Choroid plexus epithelial cell (primary cell): ENCODE results near the gene GSG1L.

Experiments used
- DNase-seq: peaks from one replicate; pipeline ENCODE4 v3.0.0-alpha.2; 2010; ENCODE audit warnings: low read depth
- H3K4me3 ChIP-seq: 2 replicates; pipeline ENCODE4 v1.5.1; 2011; ENCODE audit warnings: low read depth, mild to moderate bottlenecking, control low read depth, low read length, moderate library complexity
- TF ChIP-seq, protein P1 (sequence below): conservative IDR thresholded peaks from 2 replicates; pipeline ENCODE4 v1.5.1; 2011; ENCODE audit warnings: low read depth, mild to moderate bottlenecking, control low read depth, inconsistent platforms, low read length, moderate library complexity

The GSG1L gene

DNA sequence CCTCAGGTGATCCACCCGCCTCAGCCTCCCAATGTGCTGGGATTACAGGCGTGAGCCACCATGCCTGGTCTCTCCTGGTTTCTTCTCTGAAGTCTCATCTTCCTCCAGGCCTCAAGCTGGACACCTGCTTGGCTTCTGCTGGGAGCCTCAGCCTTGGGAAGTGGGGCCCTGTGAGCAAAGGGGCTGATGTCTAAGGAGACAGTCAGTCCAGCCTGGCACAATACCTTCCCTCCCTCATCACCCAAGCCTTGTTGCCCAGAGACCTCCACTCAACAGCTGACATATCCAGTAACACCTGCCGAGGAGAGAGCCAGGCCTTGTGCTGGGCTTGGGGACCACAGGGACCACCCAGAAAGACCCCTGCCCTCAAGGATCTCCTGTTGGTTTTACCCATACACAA is 251.6 kb downstream of the GSG1L start:
- TF ChIP-seq, protein P1, sequence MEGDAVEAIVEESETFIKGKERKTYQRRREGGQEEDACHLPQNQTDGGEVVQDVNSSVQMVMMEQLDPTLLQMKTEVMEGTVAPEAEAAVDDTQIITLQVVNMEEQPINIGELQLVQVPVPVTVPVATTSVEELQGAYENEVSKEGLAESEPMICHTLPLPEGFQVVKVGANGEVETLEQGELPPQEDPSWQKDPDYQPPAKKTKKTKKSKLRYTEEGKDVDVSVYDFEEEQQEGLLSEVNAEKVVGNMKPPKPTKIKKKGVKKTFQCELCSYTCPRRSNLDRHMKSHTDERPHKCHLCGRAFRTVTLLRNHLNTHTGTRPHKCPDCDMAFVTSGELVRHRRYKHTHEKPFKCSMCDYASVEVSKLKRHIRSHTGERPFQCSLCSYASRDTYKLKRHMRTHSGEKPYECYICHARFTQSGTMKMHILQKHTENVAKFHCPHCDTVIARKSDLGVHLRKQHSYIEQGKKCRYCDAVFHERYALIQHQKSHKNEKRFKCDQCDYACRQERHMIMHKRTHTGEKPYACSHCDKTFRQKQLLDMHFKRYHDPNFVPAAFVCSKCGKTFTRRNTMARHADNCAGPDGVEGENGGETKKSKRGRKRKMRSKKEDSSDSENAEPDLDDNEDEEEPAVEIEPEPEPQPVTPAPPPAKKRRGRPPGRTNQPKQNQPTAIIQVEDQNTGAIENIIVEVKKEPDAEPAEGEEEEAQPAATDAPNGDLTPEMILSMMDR, result no peak
- DNase-seq, result no peak
- H3K4me3 ChIP-seq, result no peak overlapping the region

DNA sequence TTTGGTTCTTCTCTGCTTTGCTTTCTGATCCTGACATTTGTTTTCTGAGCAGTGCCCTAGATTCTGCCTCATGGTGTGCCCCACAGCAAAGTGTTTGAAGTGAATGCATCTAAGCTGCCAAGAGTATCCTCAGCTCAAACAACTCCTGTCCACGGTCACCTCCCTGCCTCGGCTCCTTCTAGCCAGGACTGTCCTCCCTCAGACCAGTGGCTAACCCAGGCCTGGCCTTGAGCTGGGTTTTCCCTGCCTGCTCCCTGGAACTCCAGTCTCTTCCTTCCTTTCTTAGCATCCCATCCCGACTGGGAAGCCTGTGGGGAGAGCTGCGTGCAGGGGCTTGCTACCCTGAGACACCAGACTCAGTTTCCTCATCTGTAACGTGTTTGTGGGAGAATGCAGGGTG is 256.5 kb downstream of the GSG1L start:
- no peak overlapping the region for H3K4me3 ChIP-seq
- DNase-seq, result no peak
- TF ChIP-seq, protein P1, result no peak

DNA sequence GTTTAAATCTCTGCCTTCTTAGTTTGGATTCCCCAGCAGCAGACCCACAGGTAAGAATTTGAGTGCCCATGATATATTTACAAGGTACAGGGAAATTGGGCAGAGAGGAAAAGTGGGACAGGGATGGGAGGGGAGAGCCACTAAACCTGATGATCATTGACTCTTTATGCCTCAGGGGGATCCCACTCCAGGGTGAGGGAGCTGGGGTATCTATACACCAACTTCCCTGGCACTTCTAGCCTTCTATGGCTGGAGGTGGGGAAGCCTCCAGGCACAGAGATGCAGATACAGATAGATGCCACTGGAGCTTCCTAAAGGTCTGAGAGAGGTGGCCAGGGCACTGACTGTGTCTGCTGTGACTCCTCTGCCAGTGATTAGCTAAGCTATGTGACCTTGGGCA is 257.1 kb downstream of the GSG1L start:
- TF ChIP-seq, protein P1, result no peak
- DNase-seq, result no peak

DNA sequence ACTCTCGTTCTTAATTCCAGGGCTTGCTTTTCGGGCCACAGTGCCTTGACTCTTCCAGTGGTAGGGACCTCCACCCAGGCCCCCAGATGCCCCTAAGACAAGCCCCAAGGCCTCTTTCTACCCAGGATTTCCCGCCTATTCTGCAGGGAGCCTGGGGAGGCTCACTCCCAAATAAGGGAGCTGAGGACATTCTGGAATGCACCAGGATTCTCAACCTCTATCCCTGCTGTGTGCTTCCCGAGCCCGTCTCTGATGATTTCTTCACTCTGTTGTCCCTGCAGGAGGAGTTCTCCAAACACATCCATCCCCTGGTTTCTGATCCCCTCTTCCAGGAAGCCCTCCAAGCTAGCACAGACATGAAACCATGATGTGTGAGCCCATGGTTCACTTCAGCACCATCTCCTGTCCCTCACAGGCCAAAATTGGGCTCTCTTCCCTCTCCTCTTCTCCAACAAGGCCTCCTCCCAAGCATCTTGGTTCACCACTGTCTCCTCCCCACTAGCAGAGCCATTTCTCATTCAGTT is 257.6 kb downstream of the GSG1L start:
- TF ChIP-seq, protein P1, result no peak
- no peak overlapping the region for H3K4me3 ChIP-seq
- DNase-seq, result no peak

More for the DNA sequence above, 257.1 kb downstream of the GSG1L start:
- no peak overlapping the region for H3K4me3 ChIP-seq

DNA sequence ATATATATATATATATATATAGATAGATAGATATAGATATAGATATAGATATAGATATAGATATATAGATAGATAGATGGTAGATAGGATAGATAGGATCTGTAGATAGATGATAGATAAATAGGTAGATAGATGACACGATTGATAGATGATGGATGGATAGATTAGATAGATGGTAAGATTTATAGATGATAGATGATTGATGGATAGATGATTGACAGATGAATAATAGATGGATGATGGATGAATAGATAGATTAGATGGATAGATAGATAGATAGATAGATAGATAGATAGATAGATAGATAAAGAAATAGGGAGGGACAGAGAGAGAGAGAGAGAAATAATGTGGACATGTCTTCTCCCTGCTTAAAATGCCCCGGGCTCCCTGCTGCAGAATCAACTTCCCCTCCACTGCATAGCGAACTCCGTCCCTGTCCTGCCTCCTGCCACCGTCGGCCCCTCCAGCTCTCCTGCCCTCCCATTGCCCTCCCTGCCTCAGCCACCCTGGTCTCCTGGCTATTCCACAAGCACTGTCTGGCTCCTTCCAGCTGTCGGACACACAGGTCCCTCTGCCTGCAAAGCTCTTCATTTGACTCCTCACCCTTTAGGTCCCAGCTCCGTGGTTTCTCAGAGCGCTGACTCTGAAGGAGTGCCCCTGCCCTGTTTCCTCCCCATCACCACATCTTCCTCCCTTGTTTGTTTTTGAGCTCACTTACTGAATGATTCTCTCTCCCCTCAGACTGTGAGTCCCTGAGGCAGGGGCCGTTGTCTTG is 259.6 kb downstream of the GSG1L start:
- TF ChIP-seq, protein P1, result no peak
- no peak for DNase-seq

DNA sequence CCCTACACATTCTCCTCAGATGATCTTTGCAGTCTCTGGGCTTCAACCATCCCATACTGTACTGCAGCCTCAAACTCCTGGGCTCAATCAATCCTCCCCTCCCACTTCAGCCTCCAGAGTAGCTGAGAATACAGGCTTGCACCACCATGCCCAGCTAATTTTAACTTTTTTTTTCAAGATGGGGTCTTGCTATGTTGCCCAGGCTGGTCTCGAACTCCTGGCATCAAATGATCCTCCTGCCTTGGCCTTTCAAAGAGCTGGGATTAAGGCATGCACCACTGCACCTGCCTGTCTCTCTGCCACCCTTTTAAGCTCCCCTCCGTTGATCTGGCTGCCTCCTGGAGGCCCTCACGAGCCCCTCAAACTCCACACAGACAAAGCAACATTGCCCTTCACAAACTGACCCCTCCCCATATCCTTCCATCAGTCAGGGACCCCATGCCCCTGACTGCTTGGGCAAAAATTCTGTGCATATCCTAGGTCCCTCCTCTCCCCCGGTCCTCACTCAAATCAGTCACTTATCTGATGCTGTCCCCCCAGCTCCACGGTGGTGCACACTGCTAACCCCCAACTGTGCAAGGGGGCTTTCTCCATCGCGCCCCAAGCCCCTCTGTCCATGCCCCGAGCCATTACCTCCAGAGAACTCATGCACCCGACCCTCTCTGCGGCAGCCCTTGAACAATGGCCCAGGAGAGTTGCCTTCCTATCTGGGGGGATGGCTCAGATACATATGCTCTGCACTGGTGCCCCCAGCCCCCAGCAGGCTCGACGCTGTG is 260.7 kb downstream of the GSG1L start:
- TF ChIP-seq, protein P1, result no peak
- DNase-seq, result no peak
- no peak overlapping the region for H3K4me3 ChIP-seq

More for the DNA sequence above, 259.6 kb downstream of the GSG1L start:
- no peak overlapping the region for H3K4me3 ChIP-seq
